Measurements from ENCODE around the gene EEF1AKMT1. TPM values are rescaled to one million over a fixed set of nuclear protein-coding genes. Genes with fewer than 3 reads are reported as not detected.

The EEF1AKMT1 gene
- total RNA-seq, 4 donors from 2014 or later = 2.0 to 24.7 (median 4.7) TPM

GRCh38 chr13:20696073-20696472 is 77.7 kb downstream of the EEF1AKMT1 start:
- WGBS = 65% methylated on average over 4 of the region's 4 CpGs
- Histone ChIP-seq H3K27me3 (peaks cover 5% of the 10 kb centered on the region), H3K36me3 (peaks cover 5% of the 10 kb centered on the region), H3K9me3 (no peaks in the 10 kb centered on the region), H3K4me1 (no peaks in the 10 kb centered on the region), H3K27ac (no peak overlapping the region), H3K4me3 (no peak overlapping the region)
- no peak for DNase-seq (ENCODE audit: low spot score in 2 of 2)
- TF ChIP-seq POLR2A (IDR thresholded peaks at IDR 0.05) = no peak
- no peak for TF ChIP-seq POLR2AphosphoS5 (IDR thresholded peaks at IDR 0.05)
- no peak for TF ChIP-seq CTCF (IDR thresholded peaks at IDR 0.05)

- WGBS = 67% methylated on average over 4 of the region's 4 CpGs
- TF ChIP-seq EP300 (IDR thresholded peaks at IDR 0.05) (no peak), POLR2A (IDR thresholded peaks at IDR 0.05) (no peak), CTCF (IDR thresholded peaks at IDR 0.05) (no peak), POLR2AphosphoS5 (IDR thresholded peaks at IDR 0.05) (no peak)
Measured at GRCh38 chr13:20691616-20692015, 82.1 kb downstream of the EEF1AKMT1 start.

GRCh38 chr13:20689291-20689690 is 84.5 kb downstream of the EEF1AKMT1 start:
- no peak for DNase-seq (ENCODE audit: low spot score in 2 of 2)
- Histone ChIP-seq H3K4me3 (no peak overlapping the region), H3K9me3 (no peaks in the 10 kb centered on the region), H3K27me3 (no peaks in the 10 kb centered on the region), H3K36me3 (peaks cover 10% of the 10 kb centered on the region), H3K4me1 (no peaks in the 10 kb centered on the region), H3K27ac (no peak overlapping the region)
- WGBS = 82% methylated on average over 3 of the region's 3 CpGs
- no peak for TF ChIP-seq EP300 (IDR thresholded peaks at IDR 0.05)
- TF ChIP-seq POLR2A (IDR thresholded peaks at IDR 0.05) = no peak
- TF ChIP-seq POLR2AphosphoS5 (IDR thresholded peaks at IDR 0.05) = no peak
- no peak for TF ChIP-seq CTCF (IDR thresholded peaks at IDR 0.05)

More at GRCh38 chr13:20691616-20692015, 82.1 kb downstream of the EEF1AKMT1 start:
- H3K4me3 ChIP-seq = no peak overlapping the region
- H3K4me1 ChIP-seq = no peaks in the 10 kb centered on the region
- H3K27ac ChIP-seq = no peak overlapping the region
- H3K9me3 ChIP-seq = no peaks in the 10 kb centered on the region
- H3K27me3 ChIP-seq = no peaks in the 10 kb centered on the region
- DNase-seq (ENCODE audit: low spot score in 2 of 2) = no peak
- peaks cover 10% of the 10 kb centered on the region for H3K36me3 ChIP-seq

- no peaks in the 10 kb centered on the region for H3K9me3 ChIP-seq
- H3K4me1 ChIP-seq = no peaks in the 10 kb centered on the region
- H3K36me3 ChIP-seq = peaks cover 10% of the 10 kb centered on the region
- DNase-seq (ENCODE audit: low spot score in 2 of 2) = no peak
- 86% methylated on average over 4 of the region's 4 CpGs for WGBS
- no peak overlapping the region for H3K4me3 ChIP-seq
- no peaks in the 10 kb centered on the region for H3K27me3 ChIP-seq
- TF ChIP-seq CTCF (IDR thresholded peaks at IDR 0.05) (no peak), POLR2A (IDR thresholded peaks at IDR 0.05) (no peak), EP300 (IDR thresholded peaks at IDR 0.05) (no peak), POLR2AphosphoS5 (IDR thresholded peaks at IDR 0.05) (no peak)
- no peak overlapping the region for H3K27ac ChIP-seq
Measured at GRCh38 chr13:20686863-20687579, 86.7 kb downstream of the EEF1AKMT1 start.

- 93% methylated on average over 1 of the region's 1 CpG for WGBS
- H3K4me1 ChIP-seq = no peaks in the 10 kb centered on the region
- H3K36me3 ChIP-seq = peaks cover 5% of the 10 kb centered on the region
- H3K4me3 ChIP-seq = no peak overlapping the region
- TF ChIP-seq POLR2AphosphoS5 (IDR thresholded peaks at IDR 0.05) (no peak), CTCF (IDR thresholded peaks at IDR 0.05) (no peak), POLR2A (IDR thresholded peaks at IDR 0.05) (no peak), EP300 (IDR thresholded peaks at IDR 0.05) (no peak)
- DNase-seq (ENCODE audit: low spot score in 2 of 2) = no peak
- H3K27me3 ChIP-seq = no peaks in the 10 kb centered on the region
- H3K9me3 ChIP-seq = no peaks in the 10 kb centered on the region
- no peak overlapping the region for H3K27ac ChIP-seq
Measured at GRCh38 chr13:20686167-20686566, 87.6 kb downstream of the EEF1AKMT1 start.

Data from suprapubic skin (tissue), 4 donors.